Renal cortex interstitium (tissue), 11 donors: ENCODE data around the gene NKRF. TPM values are rescaled to one million over a fixed set of nuclear protein-coding genes. Genes with fewer than 3 reads are reported as not detected.

Source experiments
- DNase-seq, 11 donors: peaks; one replicate each; pipeline ENCODE4 v3.0.0-alpha.2; 2013; ENCODE audit warnings: low read depth in 9 of 11, low spot score in 4 of 11; ENCODE audit errors: extremely low read depth in 1 of 11
- polyA plus RNA-seq, 3 donors: library from polyadenylated mRNA; unstranded; fragments of 120-200 nt; gene quantifications; one replicate each; pipeline ENCODE4 v1.2.1, GENCODE V29; 2013; ENCODE audit not compliant: insufficient read length in 3 of 3

The NKRF gene
- polyA plus RNA-seq, 3 donors: 13.3 to 18.4 (median 15.1) TPM

- no peak for DNase-seq
These were observed 18.2 kb upstream of the NKRF start for GRCh38 chrX:119624417-119624816.

DNA sequence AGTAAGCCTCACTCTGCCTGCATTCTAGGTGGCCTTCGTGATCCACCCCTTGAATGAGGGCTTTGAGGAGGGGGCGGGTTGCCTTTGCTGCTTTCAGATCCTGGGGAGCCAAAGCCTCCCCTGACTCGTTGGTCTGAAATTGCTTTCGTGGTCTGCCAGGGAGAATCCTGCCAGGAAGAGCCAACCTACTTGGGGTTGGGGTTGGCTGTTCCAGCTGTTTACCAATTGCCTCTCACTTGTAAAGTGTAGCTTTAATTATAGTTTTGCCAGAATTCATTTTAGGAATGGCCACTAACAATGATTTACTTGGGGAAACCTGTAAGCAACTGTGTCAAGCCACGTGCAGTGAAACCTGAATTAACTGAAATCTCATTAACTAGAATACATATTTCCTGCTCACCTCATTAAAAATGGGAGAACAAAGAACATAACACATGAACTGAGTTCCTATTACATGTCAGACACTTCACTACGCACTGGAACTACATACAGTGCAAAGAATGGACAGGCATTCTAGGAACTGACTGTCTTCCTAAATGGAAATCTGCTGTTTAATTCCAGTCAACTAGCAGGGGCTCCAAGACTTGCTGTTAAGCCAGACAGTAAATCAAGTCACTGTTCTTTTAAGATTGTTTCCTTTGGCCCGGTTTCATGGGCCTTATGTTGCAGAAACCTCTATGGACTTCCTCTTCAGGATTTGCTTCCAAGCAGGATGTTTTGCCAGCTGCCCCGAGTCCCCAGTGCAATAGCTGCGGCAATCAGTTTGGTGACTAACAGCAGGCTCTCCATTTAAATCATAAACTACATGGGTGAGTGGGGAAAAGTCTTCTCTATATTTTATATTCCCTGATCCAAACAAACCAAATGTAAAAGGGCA, 16.4 kb upstream of the NKRF start:
- peak in 9 of 11 donors; percentile 44 to 83 (median 73) for DNase-seq

GRCh38 chrX:119618439-119618838, 12.2 kb upstream of the NKRF start:
- no peak for DNase-seq

DNA sequence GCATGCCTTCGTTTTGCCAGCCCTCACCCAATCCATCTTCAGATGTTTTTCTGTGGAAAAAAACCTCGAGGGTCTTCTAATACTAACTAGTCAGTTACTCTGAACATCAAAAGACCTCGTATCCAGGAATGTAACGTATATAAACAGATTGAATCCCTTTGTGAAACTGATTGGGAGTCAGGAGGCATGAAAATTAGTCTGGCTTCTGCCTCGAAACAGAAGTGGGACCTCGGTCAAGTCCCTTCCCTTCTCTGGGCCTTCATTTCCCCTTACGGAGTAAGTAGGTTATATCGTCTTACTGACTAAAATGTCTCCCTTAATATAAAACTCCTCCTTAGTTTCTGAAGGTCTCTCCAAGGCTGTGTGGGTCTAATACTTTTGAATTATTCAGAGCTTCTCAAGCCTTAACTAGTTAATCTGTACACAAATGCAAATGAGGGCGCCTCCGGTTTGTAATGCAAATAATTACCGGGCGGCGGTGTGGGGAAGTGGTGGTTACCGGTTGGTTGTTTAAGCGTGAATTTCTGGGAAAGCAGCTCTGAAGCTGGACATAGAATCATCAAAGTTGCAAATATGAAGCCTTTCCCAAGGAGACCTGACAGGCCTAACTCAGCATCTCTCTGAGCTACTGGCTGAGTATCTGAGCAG, 11.4 kb upstream of the NKRF start:
- no peak for DNase-seq

DNA sequence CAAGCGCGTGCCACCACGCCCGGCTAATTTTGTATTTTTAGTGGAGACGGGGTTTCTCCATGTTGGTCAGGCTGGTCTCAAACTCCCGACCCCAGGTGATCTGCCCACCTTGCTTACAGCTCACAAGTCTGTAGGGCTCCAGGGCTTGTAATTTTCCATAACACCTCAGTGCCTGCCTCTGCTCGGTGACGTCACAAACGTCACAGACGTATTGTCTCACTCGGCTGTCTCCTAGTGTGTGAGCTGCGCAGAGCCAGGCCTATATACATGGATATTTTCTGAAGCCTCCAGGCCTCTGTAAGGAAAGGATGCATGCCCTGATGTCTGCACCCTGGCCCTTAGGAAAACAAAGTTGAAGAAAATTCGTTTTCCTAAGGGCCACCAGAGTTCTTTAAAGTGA, 8.6 kb upstream of the NKRF start:
- no peak for DNase-seq

DNA sequence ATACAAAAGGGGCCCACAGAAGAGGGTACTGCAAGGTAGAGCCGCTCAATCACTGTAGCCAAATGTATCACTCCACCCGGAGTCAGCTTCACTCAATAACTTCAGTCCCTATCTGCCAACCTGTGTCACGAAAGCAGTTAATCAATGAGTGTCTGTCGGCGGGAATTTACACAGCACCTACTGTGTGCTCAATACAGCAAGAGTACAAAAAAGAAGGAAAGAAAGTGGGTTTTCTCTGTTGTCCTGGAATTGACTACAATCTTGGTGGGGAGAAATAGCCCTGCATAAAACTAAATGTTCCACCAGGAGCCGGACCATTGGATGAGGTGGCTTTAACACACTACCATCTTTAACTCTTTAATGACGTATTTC, 780 bp upstream of the NKRF start:
- DNase-seq: no peak

DNA sequence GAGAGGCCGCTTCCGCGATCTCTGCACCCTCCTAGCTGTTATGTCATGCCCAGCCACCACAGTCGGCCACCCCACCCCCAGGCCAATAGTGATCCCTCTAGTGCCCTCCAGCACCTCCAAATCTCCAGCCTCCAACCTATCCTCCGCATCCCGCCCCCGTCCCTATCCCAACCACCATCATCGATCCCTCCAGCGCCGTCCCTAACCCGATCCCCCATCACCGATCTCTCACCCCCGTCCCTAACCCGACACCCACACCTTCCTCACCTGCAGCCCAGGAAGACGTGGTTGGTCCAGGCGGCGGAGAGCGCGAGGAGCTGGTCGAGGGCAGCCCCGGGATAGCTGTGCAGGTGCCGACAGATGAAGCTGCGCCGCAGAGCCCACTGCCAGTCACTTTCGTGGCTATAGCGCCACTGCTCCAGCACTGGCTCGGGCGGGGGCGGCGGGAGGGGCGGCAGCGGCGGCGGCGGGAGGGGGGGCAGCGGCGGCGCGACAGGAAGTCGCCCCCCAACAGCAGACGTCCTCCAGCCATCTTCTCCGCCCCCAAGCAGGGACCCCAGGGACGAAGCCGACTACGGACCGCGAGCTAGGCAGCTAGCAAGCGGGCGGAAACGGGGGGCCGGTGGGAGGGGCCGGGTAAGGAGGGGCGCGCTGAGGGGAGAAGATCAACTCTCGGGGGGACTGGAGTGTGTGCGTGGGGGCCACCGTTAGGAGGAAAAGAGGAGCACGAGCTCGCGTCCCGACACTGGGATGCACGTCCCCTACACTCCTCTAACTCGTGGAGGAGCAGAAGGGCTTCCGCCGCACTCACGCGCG, 552 bp downstream of the NKRF start:
- no peak for DNase-seq

- DNase-seq: no peak
These were observed 1.3 kb downstream of the NKRF start for GRCh38 chrX:119604766-119605463.

DNA sequence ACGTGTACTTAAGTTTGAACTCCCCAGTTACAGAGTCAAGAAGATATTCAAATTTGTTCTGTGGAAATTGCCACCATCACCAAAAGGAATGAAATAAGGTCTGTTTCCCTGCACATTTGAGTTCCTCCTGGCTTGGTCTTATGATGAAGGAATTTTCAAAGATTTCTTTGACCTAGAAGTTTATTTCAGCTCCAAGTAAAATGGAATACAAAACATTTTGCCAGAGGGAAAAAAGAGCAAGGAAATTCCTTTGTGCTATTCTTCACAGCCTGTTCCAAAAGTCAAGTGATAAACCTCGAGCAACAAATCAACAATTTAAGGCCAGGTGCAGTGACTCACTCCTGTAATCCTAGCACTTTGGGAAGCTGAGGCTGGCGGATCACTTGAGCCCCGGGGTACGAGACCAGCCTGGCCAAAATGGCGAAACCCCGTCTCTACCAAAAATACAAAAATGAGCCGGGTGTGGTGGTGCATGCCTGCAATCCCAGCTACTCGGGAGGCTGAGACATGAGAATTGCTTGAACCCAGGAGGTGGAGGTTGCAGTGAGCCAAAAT, 3.4 kb downstream of the NKRF start:
- no peak for DNase-seq

- no peak for DNase-seq
These were observed 16.4 kb downstream of the NKRF start for GRCh38 chrX:119589810-119590209.

DNA sequence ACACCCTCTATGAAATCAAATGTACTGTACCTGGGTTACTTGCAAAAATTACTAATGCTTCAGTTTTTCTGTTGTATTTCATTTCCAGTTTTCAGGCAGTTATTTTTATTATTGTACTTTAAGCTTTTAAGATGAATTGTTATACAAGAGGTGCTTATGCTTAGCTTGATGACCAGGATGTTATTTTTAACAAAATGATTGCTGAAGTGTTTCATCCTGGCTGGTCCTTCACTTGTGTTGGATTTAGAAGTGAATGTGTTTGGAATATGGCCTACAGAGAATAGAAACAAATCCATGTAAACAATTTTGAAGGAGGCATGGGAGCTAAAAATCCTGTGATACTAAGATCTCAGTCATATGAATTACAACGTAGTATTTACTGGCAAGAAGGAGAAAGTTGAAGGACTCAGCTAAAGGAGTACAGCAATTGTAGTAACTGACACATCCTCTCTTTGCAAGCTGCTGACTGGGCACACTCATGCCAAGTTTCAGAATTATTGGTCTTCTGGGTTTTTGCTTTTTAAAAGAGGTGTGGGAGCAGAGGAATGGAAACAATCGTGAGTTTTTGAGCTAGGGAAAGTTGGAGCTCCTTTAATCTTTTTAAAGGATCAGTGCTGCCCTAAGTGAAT, 22.7 kb downstream of the NKRF start:
- no peak for DNase-seq

- DNase-seq: no peak
These were observed 26.8 kb downstream of the NKRF start for GRCh38 chrX:119579414-119579813.

DNA sequence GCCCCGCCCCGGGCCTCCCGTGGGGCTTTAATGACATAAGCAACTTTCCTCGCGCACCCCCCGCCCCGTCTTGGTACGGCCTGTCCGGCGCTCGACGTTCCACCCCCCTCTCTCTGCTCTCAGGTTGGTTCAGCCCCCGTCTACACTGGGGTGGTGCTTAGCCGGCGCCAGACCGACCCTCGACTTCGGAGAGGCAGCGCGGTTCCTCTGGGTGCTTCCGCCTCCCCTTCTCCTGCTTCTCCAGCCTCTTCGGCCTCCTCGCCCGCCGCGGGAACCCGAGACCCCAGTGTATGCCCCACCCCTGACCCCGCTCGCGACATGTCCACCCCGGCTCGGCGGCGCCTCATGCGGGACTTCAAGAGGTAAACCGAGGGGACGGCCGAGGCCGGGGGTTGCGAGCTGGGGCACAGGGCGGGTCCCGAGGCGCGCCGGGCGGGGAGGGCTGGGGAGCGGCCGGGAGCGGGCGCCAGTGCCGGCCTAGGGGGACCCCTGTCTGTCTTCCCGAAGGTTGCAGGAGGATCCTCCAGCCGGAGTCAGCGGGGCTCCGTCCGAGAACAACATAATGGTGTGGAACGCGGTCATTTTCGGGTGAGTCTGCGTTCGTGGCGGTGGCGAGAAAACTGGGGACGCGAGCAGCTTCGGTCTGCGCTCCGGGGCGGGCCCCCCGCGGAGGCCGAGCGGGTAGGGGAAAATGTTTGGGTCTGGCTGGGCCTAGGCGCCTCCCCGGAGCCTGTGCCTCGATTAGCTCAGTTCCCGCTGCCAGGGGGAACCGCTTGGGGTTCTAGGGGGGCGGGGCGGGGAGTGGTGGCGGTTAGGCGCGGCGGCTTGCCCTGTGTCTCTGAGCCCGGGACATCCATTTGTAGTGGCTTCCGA, 31.6 kb downstream of the NKRF start, which contains the start of gene UBE2A:
Gene UBE2A (plus strand): TSS at position 170 of the 873 bp plus-strand sequence. CDS start 149 bp downstream, at position 319.
- DNase-seq: peak; percentile 53 to 87 (median 82)

GRCh38 chrX:119573840-119574393, 32.3 kb downstream of the NKRF start:
- DNase-seq: peak in 4 of 11 donors; percentile 9 to 12 (median 10)

GRCh38 chrX:119573222-119573621, 33.0 kb downstream of the NKRF start:
- no peak for DNase-seq

DNA sequence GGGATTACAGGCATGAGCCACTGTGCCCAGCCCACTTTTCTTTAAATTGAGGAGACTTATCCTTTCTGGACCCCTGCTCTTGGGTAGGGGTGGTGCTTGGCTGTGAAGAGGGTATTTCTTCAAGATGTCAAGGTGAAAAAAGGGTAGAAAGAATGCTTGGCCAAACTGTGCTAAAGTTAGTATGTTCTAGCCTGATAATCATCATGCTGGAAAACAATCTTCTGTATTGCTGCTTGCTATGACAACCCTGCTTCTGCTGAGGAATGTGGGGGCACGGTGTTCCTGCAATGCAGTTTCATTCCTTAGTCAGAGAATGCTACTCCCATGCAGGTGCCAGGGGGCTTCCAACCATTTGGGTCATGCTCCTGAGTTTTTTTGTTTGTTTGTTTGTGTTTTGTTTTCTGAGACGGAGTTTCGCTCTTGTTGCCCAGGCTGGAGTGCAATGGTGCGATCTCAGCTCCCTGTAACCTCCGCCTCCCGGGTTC, 35.8 kb downstream of the NKRF start:
- no peak for DNase-seq

DNA sequence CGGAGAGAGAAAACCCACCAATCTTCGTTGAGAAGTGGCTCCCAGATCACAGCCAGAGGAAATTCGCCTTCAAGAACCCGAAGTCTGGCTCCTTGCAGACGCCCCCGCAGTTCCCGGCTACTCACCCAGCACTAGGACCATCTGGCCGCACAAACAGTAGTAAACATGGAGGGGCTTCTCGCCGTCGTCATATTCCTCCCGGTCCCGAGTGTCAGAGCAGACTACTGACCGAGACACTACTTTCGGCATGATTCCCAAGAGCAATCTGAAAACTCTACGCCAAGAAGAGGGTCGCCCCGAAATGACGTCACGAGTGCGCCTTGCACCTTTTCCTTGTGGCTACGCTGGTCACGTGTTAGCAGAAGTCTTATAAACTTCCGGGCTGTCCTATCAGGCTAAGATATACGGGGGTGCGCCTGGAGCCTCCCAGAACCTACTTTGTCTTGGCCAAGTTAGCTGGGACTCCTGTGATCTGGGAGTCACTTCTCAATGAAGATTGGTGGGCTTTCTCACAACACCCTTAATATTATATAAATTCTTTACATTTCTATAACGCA, 41.0 kb downstream of the NKRF start, which contains the start of gene STEEP1:
Gene STEEP1 (minus strand): TSS at position 303 of the 557 bp plus-strand sequence. CDS start 54 bp downstream, at position 249.
- DNase-seq: peak; percentile 69 to 93 (median 85)
